ENCODE measurements around the gene NT5DC1.

The NT5DC1 gene

DNA sequence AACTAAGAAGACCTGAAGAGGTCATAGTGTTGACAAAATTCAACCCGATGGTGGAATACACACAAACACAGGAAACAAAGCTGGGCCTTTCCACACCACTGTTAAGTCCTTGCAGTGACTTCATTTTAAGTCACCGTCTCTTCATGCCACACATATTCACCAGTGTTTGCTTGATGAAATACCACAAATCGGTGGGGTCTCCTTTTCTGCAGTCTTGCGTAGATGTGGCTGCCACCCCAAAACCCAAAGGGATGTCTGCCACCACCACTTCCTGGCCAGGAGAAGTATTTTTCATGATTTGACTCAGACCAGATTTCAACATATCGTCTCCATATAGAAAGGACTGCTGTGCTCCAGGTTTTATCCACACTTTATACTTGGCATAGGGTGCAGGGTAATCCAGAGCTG lies 36.3 kb downstream of the NT5DC1 start:
- no peak for DNase-seq (ENCODE audit: low spot score)

DNA sequence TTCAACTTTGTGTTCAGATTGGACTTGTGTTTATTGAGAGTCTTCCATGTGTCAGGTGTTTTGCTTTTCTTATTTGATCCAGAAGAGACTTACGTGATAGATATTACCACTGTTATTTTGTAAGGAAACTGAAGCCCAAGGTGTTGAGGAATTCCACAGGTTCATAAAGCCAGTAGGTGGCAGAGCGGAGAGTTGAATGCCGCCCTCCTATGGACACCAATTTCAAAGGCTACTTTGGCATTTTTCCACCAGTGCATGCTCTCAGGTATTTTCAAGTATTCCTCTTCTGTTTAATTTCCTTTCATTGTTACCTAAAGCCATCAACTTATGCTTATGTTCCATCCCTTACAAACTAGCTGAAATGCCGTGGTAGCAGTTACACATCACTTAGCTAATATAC lies 39.3 kb downstream of the NT5DC1 start:
- no peak for DNase-seq (ENCODE audit: low spot score)

DNA sequence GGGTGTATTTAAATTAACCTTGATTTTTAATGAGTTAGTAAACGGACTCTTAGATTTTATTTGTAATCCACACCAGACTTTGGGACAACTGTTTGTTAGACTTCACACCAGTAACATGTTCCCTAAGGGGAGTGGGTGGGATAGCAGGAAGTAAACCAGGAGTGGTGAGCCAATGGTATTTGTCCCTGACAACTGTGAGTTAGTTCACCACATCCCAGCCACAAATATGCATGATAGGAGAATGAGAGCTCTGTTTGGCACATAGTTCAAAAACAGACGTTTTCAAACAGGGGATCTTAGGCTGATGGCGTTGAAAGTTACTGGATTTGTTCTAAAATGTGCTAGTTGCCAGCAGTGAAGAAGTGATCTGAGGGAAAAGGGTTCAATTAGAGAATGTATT lies 44.0 kb downstream of the NT5DC1 start:
- DNase-seq (ENCODE audit: low spot score): no peak

DNA sequence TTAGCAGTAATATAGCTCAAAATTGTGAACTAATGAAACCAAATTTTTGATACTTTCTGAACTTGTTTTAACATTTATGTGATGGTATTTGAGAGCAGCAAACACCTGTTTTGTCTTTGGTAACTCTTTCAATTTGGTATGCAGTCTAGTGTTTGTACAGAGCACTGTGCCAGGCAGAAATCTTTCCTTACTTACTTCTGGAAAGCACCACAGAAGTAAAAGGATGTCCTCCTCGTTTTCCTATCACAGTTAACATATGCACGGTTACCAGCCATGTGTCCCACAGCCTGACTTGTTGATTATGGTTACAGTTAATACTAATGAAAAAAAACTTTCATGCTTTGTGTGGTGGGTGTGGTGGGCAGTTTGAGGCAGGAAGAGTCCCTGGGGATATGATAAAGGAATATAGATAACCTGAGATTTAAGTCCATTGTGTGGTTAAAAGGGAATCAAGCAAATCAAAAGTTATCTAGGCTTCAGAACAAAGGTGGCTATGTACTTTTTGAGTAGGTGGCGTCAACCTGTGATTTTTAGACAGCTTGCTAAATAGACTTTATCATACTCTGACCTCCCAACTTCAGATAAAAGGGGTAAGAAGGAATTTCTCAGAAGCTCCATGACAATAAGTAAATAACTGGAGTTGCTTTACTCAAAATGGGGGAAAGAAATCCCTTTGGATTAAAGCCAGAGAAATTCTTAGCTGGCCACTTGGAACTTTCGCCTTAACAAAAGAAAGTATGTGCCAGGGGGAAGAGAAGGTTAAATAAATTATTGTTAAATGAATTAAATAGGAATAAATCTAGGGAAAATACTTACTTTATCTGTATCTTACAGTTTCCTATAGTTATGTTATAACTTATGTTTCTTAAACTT lies 45.4 kb downstream of the NT5DC1 start:
- no peak for DNase-seq (ENCODE audit: low spot score)

DNA sequence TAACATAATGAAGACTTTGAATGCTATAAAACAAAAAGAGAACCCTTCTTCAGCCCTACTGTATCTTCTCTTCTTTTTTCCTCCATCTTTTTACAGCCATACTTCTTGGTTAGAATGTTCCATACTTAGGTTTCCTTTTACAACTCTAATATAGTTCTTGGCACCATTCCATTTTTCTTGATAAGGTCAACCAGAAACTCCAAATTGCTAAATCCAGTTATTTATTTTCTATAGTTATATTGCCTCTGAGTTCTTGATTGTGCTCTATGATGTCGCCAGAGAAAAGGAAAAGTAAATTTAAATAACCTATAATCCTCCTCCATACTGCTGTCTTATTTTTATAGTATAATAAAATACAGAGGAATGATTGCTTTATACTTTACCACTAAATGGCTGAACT lies 52.0 kb downstream of the NT5DC1 start:
- DNase-seq (ENCODE audit: low spot score): no peak

DNA sequence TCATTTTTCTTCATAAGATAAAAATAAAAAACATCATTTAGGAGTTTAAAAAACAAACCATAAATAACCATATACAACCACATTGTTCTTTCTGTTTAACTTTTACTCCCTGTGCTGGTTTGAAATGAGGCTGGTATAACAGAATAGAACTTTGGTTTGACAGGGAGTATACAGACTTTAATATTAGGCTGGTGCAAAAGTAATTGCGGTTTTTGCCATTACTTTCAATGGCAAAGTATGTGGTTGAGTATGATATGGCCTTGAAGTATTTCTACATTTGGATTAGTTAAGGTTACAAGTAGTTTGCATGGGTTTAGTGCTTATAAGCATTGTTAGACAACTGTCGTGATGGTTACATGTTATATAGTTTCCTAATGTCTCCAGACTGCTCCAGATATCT lies 54.2 kb downstream of the NT5DC1 start:
- no peak for DNase-seq (ENCODE audit: low spot score)

DNA sequence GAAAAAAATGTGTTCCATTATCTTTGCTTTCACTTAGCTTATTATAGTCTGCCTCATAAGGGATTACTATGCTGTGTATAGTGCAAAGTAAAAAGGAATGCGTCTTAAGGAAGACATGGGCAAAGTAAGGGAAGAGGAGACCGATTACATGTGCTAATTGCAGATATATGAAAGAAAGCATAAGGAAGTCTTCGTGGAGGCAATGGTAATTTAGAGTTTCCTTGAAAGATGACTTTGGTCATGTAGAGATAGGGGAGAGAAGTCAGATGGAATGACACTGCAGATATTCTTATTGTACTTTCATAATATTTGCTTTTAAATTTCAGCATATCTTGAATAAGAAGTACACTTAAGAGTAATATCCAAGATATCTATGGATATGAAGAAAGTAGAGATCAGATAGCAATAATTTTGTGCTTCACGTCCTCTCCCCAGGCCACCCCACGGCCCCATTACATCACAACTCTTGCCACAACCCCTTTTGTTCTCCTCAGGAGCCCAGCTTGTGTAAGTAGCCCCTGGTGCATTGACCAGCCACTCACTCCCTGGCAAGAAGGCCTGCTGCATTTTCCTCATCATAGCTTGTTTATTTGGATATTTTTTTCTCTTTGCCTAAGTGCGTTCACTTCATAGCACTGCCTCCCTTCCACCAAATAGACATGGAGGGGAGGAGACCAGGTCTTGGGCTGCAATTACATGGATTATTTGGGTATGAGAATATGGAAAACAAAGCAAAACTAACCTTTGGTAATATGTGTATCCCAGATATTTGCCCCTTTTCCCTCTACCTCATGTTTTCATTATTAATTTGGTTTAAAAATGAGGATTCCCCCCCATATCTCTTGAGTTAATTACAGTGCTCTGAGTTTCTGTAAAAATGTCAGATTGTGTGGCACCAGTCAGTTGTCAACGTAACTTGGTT lies 56.0 kb downstream of the NT5DC1 start:
- DNase-seq (ENCODE audit: low spot score): no peak

DNA sequence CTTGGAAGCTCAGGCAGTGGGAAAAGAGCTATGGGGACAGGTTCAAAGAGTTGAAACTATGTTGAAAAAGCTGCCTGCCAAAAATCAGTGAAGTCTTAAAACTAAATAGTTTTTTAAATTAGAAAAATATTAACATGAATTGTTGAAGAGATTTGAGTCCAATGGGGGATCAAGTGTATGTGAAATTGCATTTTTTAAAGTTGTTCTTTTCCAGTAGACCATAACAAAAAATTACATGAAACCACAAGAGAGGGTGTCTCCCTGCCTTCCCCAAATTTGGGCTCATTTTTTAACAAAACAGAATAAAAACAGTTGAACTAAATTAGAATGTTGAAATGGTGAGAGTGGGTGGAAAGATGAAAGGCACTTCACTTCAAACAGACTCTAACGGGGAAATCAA lies 56.7 kb downstream of the NT5DC1 start:
- DNase-seq (ENCODE audit: low spot score): no peak

DNA sequence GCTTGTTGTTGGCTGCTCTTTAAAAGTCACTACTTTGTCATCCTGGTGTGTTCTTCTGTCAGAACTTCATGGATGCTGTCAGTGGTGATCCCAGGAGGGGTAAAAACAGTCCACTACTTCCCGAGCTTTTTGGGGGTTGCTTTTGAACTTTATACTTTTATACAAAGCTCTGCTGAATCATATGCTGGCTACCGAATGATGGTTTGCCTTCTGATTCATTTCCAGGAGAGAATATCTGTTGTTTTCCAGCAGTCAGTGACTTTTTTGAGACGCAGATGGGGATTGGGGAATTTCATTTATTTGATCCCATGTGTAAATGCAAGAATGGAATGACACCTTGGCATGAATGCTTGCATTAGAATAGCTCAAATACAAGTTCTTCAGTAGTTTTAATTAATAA lies 58.0 kb downstream of the NT5DC1 start:
- no peak for DNase-seq (ENCODE audit: low spot score)

DNA sequence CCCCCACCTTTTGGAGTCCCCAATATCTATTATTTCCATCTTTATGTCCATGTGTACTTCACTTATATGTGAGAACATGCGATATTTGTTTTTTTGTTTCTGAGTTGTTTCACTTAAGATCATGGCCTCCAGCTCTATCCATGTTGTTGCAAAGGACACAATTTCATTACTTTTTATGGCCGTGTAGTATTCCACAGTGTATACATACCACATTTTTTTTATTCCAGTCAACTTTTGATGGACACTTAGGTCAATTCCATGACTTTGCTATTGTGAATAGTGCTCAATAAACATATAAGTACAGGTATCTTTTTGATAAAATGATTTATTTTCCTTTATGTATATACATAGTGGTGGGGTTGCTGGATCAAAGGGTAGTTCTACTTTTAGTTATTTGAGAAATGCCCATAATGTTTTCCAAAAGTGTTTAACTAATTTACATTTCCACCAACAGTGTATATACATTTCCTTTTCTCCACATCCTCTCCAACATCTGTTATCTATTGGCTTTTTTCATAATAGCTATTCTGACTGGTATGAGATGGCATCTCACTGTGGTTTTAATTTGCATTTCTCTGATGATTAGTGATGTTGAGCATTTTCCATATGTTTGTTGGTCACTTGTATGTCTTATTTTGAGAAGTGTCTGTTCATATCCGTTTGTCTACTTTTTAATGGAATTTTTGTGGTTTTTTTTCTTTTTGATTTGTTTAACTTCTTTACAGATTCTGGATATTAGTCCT lies 59.3 kb downstream of the NT5DC1 start:
- DNase-seq (ENCODE audit: low spot score): no peak

DNA sequence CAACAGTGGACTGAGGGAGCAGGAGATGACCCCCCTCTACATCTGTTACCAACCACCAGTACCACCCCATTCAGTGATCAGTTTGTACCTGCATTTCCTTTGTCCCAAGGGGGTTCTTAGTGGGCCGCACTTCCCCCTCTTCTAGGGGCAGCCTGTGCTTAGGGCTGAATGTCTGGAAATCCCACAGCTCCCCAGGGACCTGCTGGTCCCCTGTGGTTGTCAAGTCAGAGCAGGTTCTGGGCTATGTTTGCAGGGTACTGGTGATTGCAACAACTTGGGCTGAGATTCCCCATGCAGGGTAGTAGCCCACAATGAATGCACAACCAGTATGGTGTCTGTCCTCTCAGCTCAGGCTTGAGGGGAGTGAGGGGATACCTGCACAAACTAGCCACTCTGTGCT lies 64.9 kb downstream of the NT5DC1 start:
- no peak for DNase-seq (ENCODE audit: low spot score)

DNA sequence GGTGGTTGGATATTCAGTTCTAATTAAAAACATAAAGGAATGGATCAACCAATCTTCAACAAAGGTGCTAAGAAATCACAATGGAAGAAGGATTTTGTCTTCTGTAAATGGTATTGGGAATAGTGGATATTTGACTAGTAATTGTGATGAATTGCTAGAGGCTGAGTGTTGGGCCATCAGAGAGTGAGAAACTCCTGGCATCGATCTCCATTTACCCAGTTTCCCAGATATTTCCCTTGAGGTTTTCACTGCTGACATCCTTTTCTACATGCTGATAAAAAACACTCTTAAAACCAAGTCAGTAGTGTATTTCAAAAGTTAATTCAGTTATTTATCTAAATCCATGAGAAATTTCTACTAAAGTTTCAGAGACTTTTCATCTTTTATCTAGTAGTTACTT lies 65.7 kb downstream of the NT5DC1 start:
- DNase-seq (ENCODE audit: low spot score): no peak

DNA sequence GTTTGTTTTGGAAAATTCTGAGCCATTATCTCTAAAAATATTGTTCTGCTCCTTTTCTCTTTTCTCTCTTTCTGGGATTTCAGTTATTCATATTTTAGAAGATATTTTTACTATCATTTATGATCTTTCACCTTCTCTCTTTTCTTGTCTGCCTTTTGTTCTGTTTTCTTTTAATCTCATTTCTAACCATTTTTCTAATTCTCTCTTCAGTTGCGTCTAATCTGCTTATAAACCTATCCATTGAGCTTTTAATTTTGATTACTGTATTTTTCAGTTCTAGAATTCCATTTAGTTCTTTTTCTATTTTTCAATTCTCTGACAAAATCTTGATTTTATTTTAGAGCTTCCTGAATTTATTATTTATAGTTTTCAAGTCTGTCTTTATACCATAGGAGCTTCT lies 67.5 kb downstream of the NT5DC1 start:
- DNase-seq (ENCODE audit: low spot score): no peak

DNA sequence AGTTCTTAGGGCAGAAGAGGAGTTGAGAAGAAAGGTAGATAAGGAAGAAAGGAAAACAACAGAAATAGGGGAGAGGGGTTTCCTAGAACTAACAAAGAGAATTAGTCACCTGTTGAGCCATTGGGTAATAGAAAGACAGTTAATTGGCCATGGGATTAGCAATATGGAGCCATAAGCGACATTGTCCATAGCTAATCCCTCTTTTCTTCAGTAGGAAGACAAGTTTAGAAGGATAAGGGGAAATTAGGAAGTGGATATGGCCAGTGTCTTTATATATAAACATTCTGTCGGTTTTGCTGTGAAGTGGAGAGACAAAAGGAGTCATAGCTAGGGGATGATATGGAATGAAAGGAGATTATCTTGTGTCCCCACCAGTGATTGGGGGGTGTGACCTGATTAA lies 69.2 kb downstream of the NT5DC1 start:
- no peak for DNase-seq (ENCODE audit: low spot score)

DNA sequence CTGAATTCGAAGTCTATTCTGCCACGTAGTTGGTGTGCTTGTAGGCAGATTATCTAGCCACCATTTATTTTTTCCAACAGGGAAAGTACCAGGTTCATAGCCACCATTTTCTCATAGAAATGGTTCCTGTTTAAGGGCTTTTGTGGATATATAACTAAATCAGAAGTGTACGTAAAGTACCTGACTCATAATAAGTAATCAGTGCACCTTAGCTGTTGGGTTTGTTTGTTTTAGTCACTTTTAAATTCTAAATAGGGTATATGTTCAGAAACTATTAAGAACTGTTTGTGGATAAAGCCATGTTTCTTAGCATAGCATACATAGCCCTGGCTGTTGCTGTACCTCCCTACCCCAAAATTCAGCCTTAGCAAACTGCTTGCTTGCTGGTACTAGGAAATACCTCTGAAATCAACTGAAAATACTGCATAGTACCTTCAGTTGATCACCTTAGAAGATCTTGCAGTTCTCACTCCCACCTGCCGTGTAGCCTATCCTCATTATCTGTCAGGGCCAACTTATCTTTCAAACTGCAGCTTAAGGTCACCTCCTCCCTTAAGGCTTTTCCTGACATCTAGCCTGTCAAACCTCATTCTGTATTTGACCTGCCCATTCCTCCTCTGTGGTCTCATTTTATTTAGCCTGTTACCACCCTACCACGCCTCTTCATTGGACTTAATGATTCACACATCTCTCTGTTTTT lies 69.9 kb downstream of the NT5DC1 start:
- no peak for DNase-seq (ENCODE audit: low spot score)

DNA sequence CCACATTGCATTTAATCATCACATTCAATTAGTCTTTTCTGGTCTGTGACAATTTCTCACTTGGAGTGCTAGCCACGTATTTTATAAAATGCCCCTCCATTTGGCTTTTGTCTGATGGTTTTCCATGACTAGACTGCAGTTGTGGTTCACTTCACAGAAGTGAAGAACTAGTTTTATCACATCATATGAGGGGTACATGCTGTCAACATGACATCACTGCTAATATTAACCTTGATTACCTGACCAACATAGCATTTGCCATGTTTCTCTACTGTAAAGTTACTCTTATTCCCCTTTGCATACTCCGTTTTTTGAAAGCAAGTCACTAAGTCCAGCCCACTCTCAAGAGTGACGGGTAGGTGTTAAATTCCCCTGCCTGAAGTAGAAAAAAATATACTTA lies 73.3 kb downstream of the NT5DC1 start:
- DNase-seq (ENCODE audit: low spot score): no peak

DNA sequence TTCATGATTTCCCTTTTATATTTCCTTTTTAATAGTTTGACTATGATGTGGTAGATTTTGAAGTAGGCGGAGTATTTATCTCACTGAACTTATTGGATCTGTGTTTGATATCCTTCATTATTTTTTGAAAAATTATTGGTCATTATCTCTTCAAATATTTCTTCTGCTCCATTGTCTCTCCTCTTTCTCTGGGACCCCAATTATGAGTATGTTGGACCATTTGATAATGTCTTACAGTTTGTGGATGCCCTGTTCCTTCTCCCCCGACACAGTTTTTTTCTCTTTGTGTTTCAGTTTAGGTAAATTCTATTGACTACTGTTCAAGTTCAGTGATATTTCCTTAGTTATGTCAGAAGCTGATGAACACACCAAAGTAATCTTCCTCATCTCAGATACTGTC lies 74.7 kb downstream of the NT5DC1 start:
- no peak for DNase-seq (ENCODE audit: low spot score)

DNA sequence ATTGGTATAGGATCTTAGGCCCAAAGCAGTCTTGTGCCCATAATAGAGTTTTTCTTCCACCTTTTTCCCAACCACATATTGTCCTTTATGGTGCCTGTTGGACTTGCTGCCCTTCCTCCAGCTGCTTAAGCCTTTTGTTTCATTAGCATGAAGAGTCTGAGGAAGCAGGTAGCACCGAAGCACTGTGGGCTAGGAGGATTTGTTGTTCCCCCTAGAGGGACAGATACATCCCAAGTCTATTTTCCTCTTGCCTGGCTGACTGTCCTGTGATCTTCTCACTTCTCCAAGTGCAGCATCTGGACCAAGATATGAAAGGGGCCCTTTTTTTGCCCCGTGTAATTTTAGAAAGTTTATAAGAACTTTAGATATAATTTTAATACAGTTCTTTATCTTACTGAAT lies 75.9 kb downstream of the NT5DC1 start:
- DNase-seq (ENCODE audit: low spot score): no peak

DNA sequence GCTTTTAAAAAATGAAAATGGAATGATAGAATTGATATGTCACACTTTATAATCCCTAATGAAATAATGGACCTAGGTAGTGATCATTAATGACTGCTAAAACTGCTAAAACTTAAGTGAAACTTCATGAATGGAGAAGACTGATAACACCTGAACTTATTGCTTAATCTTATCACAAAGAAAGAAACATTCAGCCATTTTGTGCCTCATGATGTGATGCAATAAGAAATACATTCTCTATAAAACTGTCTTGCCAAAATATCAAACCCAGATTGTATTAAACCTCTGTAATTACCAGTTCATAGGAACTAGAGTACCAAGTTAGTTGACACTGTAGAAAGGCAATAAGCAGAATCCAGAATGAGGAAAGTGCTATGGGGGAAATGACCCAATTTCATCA lies 79.7 kb downstream of the NT5DC1 start:
- no peak for DNase-seq (ENCODE audit: low spot score)

DNA sequence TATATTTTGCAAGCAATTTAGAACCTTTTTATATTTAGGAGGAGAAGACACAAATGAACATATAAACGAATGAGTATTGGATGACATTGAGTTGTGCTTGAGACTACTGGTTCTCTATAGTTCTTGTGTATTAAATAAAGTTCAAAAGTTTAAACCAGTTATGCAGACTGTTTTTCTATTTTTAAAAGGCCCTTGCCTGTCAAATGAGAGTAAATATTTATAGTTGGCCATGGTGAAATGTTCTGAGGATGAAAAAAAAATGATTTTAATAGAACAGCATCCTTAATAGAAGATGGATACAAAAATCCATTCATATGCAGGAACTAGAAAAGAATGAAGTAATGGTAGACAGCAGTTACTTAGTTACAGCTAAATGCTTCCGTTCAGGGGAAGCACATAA lies 88.8 kb downstream of the NT5DC1 start:
- DNase-seq (ENCODE audit: low spot score): no peak

DNA sequence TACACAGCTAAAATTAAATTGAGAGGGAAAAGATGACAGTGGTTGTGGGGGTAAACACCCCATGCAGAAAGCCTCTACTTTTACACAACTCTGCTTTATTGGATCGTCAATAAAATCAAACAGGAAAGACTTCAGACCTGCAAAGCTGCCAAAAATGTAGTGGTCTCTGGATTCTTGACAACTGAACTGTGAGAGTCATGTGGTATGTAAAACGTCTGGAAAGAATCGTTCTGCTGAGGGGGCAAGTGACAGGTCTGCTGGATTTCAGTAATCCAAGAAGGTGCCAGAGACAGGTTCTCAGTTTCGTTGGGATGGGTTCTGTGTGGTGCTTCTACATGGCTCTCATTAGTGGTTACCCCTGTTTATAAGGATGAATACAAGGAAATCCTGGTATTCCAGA lies 89.9 kb downstream of the NT5DC1 start:
- no peak for DNase-seq (ENCODE audit: low spot score)

DNA sequence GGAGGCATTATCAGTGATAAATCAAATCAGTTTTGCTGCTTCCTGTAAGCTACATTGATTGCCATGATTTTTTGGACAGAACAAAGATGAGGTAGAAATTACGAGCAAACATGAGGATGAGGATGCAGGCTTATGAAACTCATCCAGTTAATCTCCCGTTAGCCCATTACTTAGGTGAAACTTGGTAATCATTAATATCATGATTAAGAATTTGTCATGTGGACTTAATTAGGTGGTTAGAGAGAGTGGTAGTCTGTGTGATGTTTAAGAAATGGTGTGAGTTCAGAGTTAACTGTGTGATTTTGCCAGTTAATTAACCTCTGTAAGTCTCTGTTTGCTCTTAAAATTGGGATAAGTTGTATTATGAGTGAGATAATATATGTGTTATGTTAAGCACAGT lies 91.2 kb downstream of the NT5DC1 start:
- DNase-seq (ENCODE audit: low spot score): no peak

All from HuH-7.5 (cell line).